H1 (cell line): Measurements from ENCODE around the gene NCAM1. TPM values are rescaled to one million over a fixed set of nuclear protein-coding genes. Genes with fewer than 3 reads are reported as not detected.

Experiments used
- CTCF ChIA-PET: fragments of 300-600 bp; sonication (Branson Sonifier 250); formaldehyde crosslinking; loops from one replicate; lab custom pipeline; 2021; ENCODE audit not compliant: partially characterized antibody; lab: Charles Lee
- POLR2A ChIA-PET: fragments of 300-600 bp; sonication (Branson Sonifier 250); formaldehyde crosslinking; loops from one replicate; lab custom pipeline; 2021; ENCODE audit warnings: inconsistent platforms; ENCODE audit not compliant: partially characterized antibody; lab: Charles Lee
- DNase-seq, 2 experiments: peaks; one replicate each; pipeline versions ENCODE4 v3.0.0 to v3.0.0-alpha.2; 2010 to 2022; ENCODE audit warnings: low spot score in 2 of 2, low read depth in 1 of 2, mixed read lengths in 1 of 2
- FAIRE-seq: peaks from 2 replicates; lab custom pipeline; 2011; peaks lifted over from hg19 to GRCh38; lab: Jason Lieb, UNC
- H2AFZ ChIP-seq: 2 replicates; pipeline ENCODE4 v1.8.1; 2012; ENCODE audit warnings: low read length, inconsistent platforms
- H2AK5ac ChIP-seq: 2 replicates; pipeline ENCODE4 v1.6.1; 2013; ENCODE audit warnings: low read depth, low read length
- H2BK120ac ChIP-seq: replicated peaks from 2 replicates; pipeline ENCODE3; 2013; ENCODE audit warnings: low read depth, low read length, inconsistent platforms
- H2BK12ac ChIP-seq: 2 replicates; pipeline ENCODE4 v1.6.1; 2013; ENCODE audit warnings: low read depth, low read length
- H2BK15ac ChIP-seq: 2 replicates; pipeline ENCODE4 v1.6.1; 2013; ENCODE audit warnings: low read length
- H2BK20ac ChIP-seq: 2 replicates; pipeline ENCODE4 v1.6.1; 2013; ENCODE audit warnings: low read length
- H2BK5ac ChIP-seq: 2 replicates; pipeline ENCODE4 v1.6.1; 2013; ENCODE audit warnings: low read depth, low read length
- H3K14ac ChIP-seq: 2 replicates; pipeline ENCODE4 v1.6.1; 2013; ENCODE audit warnings: inconsistent platforms; ENCODE audit not compliant: insufficient read length
- H3K18ac ChIP-seq: 2 replicates; pipeline ENCODE4 v1.6.1; 2013; ENCODE audit warnings: low read length; ENCODE audit errors: extremely low read depth
- H3K23ac ChIP-seq: 2 replicates; pipeline ENCODE4 v1.6.1; 2013; ENCODE audit warnings: inconsistent platforms; ENCODE audit not compliant: insufficient read length
- H3K23me2 ChIP-seq: 2 replicates; pipeline ENCODE4 v1.6.1; 2013; ENCODE audit warnings: low read depth, low read length
- H3K27ac ChIP-seq: 2 replicates; pipeline ENCODE4 v1.6.1; 2011; ENCODE audit warnings: low read depth, low read length, inconsistent platforms
- H3K27me3 ChIP-seq, 4 experiments: replicated peaks in 1 of 4; 1 replicate in 1 of 4; 2 replicates in 3 of 4; pipeline versions ENCODE4 v1.6.1 to v1.8.1; 2011 to 2013; ENCODE audit warnings: low read length in 3 of 4, mild to moderate bottlenecking in 3 of 4, inconsistent platforms in 2 of 4, mixed read lengths in 2 of 4, moderate library complexity in 1 of 4; ENCODE audit not compliant: control insufficient read depth in 3 of 4, insufficient read depth in 3 of 4; ENCODE audit errors: extremely low read depth in 1 of 4
- H3K36me3 ChIP-seq, 4 experiments: 2 replicates each; pipeline versions ENCODE4 v1.6.1 to v1.8.1; 2011 to 2013; ENCODE audit warnings: mild to moderate bottlenecking in 4 of 4, low read length in 3 of 4, moderate library complexity in 2 of 4, control low read depth in 1 of 4, inconsistent platforms in 1 of 4; ENCODE audit not compliant: insufficient read depth in 4 of 4, control insufficient read depth in 2 of 4
- H3K4ac ChIP-seq: replicated peaks from 2 replicates; pipeline ENCODE3; 2013; ENCODE audit warnings: low read length, low read depth, mixed read lengths, inconsistent platforms; ENCODE audit not compliant: insufficient read length
- H3K4me1 ChIP-seq, 4 experiments: replicated peaks in 1 of 4; 1 replicate in 1 of 4; 2 replicates in 3 of 4; pipeline versions ENCODE4 v1.6.1 to v1.8.1; 2011 to 2013; ENCODE audit warnings: low read length in 3 of 4, inconsistent platforms in 2 of 4, mixed read lengths in 1 of 4; ENCODE audit not compliant: insufficient read depth in 4 of 4, control insufficient read depth in 3 of 4
- H3K4me2 ChIP-seq, 2 experiments: 2 replicates each; pipeline versions ENCODE4 v1.6.1 to v1.8.1; 2011 to 2013; ENCODE audit warnings: low read depth in 2 of 2, low read length in 2 of 2, control low read depth in 1 of 2, inconsistent platforms in 1 of 2, mild to moderate bottlenecking in 1 of 2; ENCODE audit not compliant: insufficient read depth in 1 of 2
- H3K4me3 ChIP-seq, 4 experiments: fragments of 200-600, 300-600 bp in 1 of 4; sonication (generic), shearing (Covaris generic), sonication (Bioruptor Twin) in 1 of 4; 2 replicates each; pipeline versions ENCODE4 v1.5.1 to v1.8.1; 2011 to 2016; ENCODE audit warnings: low read length in 4 of 4, low read depth in 3 of 4, control low read depth in 2 of 4, inconsistent platforms in 2 of 4, mild to moderate bottlenecking in 2 of 4, mixed read lengths in 1 of 4, moderate library complexity in 1 of 4; ENCODE audit not compliant: insufficient read depth in 2 of 4; ENCODE audit errors: extremely low read depth in 1 of 4
- H3K56ac ChIP-seq: replicated peaks from 2 replicates; pipeline ENCODE3; 2013; ENCODE audit warnings: low read depth, mild to moderate bottlenecking, mixed read lengths, low read length, inconsistent platforms; ENCODE audit not compliant: insufficient read length
- H3K79me1 ChIP-seq: 2 replicates; pipeline ENCODE4 v1.6.1; 2013; ENCODE audit warnings: low read depth, low read length, control low read depth
- H3K79me2 ChIP-seq, 2 experiments: 2 replicates each; pipeline versions ENCODE4 v1.6.1 to v1.8.1; 2012 to 2013; ENCODE audit warnings: low read length in 2 of 2, mild to moderate bottlenecking in 2 of 2, inconsistent platforms in 1 of 2; ENCODE audit not compliant: insufficient read depth in 2 of 2, control insufficient read depth in 1 of 2
- H3K9ac ChIP-seq, 4 experiments: replicated peaks in 1 of 4; 1 replicate in 1 of 4; 2 replicates in 3 of 4; pipeline versions ENCODE4 v1.6.1 to v1.8.1; 2011 to 2013; ENCODE audit warnings: low read depth in 3 of 4, low read length in 3 of 4, control low read depth in 2 of 4, mild to moderate bottlenecking in 2 of 4, moderate library complexity in 2 of 4, inconsistent platforms in 1 of 4; ENCODE audit errors: extremely low read depth in 1 of 4
- H3K9me3 ChIP-seq, 2 experiments: 2 replicates each; pipeline versions ENCODE4 v1.6.1 to v1.8.1; 2012 to 2013; ENCODE audit warnings: mild to moderate bottlenecking in 2 of 2, moderate library complexity in 2 of 2, control low read depth in 1 of 2, inconsistent platforms in 1 of 2, low read depth in 1 of 2, low read length in 1 of 2, mixed read lengths in 1 of 2; ENCODE audit not compliant: insufficient read depth in 2 of 2
- H4K20me1 ChIP-seq, 2 experiments: replicated peaks in 1 of 2; 2 replicates each; pipeline versions ENCODE3 to v1.8.1; 2011 to 2013; ENCODE audit warnings: inconsistent platforms in 2 of 2, low read length in 2 of 2, mild to moderate bottlenecking in 1 of 2; ENCODE audit not compliant: insufficient read depth in 2 of 2, control insufficient read depth in 1 of 2
- H4K5ac ChIP-seq: 2 replicates; pipeline ENCODE4 v1.6.1; 2013; ENCODE audit warnings: low read length, low read depth, mixed read lengths, inconsistent platforms; ENCODE audit not compliant: insufficient read length
- H4K8ac ChIP-seq: 2 replicates; pipeline ENCODE4 v1.8.0; 2013; ENCODE audit warnings: mild to moderate bottlenecking, moderate library complexity, low read length, inconsistent platforms; ENCODE audit not compliant: insufficient read depth; ENCODE audit errors: extremely low read depth
- H4K91ac ChIP-seq: replicated peaks from 2 replicates; pipeline ENCODE3; 2013; ENCODE audit warnings: low read length, mixed read lengths, inconsistent platforms; ENCODE audit not compliant: insufficient read length
- EGR1 ChIP-seq: IDR thresholded peaks from 2 replicates; pipeline ENCODE4 v1.6.1; 2011; ENCODE audit warnings: low read depth, low read length, borderline replicate concordance
- TBP ChIP-seq: IDR thresholded peaks from 2 replicates; pipeline ENCODE4 v1.6.1; 2011; ENCODE audit warnings: low read depth, low read length, improper control_type of control experiment
- WGBS, 2 experiments: shearing (Covaris generic) in 1 of 2; methylation state at CpG; one replicate each; pipeline versions ENCODE4 v1.1.6 to v1.1.7; 2013 to 2015; ENCODE audit warnings: low lambda C conversion rate in 2 of 2, mixed read lengths in 2 of 2, inconsistent platforms in 1 of 2, low coverage in 1 of 2, missing lambda C conversion rate in 1 of 2; ENCODE audit not compliant: insufficient replicate concordance in 2 of 2, insufficient coverage in 1 of 2, insufficient read length in 1 of 2; ENCODE audit errors: extremely low coverage in 1 of 2, missing lambda C conversion rate in 1 of 2; 5-methylcytosine and 5-hydroxymethylcytosine counted together
- polyA plus RNA-seq, 7 experiments: library from polyadenylated mRNA; depleted of rRNA in 3 of 7; stranded (reverse) in 5 of 7; unstranded in 2 of 7; fragments of >200 nt in 5 of 7; fragments of 200-250 nt in 2 of 7; gene quantifications; 1 replicate in 5 of 7; 2 replicates in 1 of 7; 4 replicates in 1 of 7; pipeline versions ENCODE4 v1.2.1 to v1.2.3, GENCODE V29; 2011 to 2013; ENCODE audit warnings: missing spikeins in 2 of 7, mixed read lengths in 2 of 7
- total RNA-seq: library from RNA; stranded (reverse); fragmentation: NEBNext Ultra II Directional; extraction: Animal tissue kit (Norgen Biotek cat#: 25700); gene quantifications from 2 replicates; pipeline ENCODE4 v1.2.1, GENCODE V29; 2021

Gene NCAM1
- total and polyA plus RNA-seq, 2 of the 8 experiments (the other 6 are each of a cell fraction or from before 2014, with no cell fraction given) = 3.1 to 4.3 TPM

GRCh38 chr11:113091481-113091780, 130.2 kb downstream of the NCAM1 start:
- Histone ChIP-seq H4K20me1 (peaks cover 0 to 2% of the 10 kb centered on the region in 2 experiments), H3K79me1 (no peaks in the 10 kb centered on the region), H4K8ac (no peak overlapping the region), H2BK20ac (no peak overlapping the region), H4K5ac (no peak overlapping the region), H3K14ac (no peak overlapping the region), H2AFZ (no peak overlapping the region), H3K4ac (no peak overlapping the region), H3K9me3 (no peaks in the 10 kb centered on the region), H3K27me3 (peaks cover 0 to 3% (median 0%) of the 10 kb centered on the region in 4 experiments; a peak in 2 of 7 replicates), H2BK15ac (no peak overlapping the region), H2BK5ac (no peak overlapping the region), H3K4me3 (no peak overlapping the region), H3K4me1 (peaks cover 0 to 11% (median 1%) of the 10 kb centered on the region in 4 experiments; a peak in 3 of 7 replicates), H2AK5ac (no peak overlapping the region), H3K18ac (no peak overlapping the region), H3K56ac (no peak overlapping the region), H3K23ac (no peak overlapping the region), H3K79me2 (no peaks in the 10 kb centered on the region), H2BK120ac (no peak overlapping the region), H3K36me3 (no peaks in the 10 kb centered on the region), H3K9ac (no peak overlapping the region), H4K91ac (no peak overlapping the region), H3K23me2 (no peaks in the 10 kb centered on the region), H2BK12ac (no peak overlapping the region), H3K27ac (no peak overlapping the region), H3K4me2 (no peak overlapping the region)
- DNase-seq = no peak
- TF ChIP-seq EGR1 (no peak), TBP (no peak)
- POLR2A ChIA-PET = no interaction called here
- FAIRE-seq = no peak
- 83% methylated on average over 1 of the region's 1 CpG; no CpG with 5 or more reads in 1 of the 2 experiments for WGBS, 2 experiments
- CTCF ChIA-PET = no interaction called here
